Thyroid gland (tissue), 4 donors: ENCODE data around the gene ASF1B. TPM values are rescaled to one million over a fixed set of nuclear protein-coding genes. Genes with fewer than 3 reads are reported as not detected.

ENCODE experiments used
- DNase-seq, 2 donors: peaks; one replicate each; pipeline ENCODE4 v3.0.0-alpha.2; 2019
- H3K27ac ChIP-seq, 3 donors: fragments of 200-600 bp; sonication (generic); 1 replicate in 2 of 3; 2 replicates in 1 of 3; pipeline ENCODE4 v1.5.1; 2016 to 2019; ENCODE audit warnings: mild to moderate bottlenecking in 1 of 3, moderate library complexity in 1 of 3
- H3K27me3 ChIP-seq: fragments of 200-600 bp; sonication (generic); one replicate; pipeline ENCODE4 v1.5.1; 2019
- H3K36me3 ChIP-seq, 2 donors: fragments of 200-600 bp; sonication (generic); one replicate each; pipeline ENCODE4 v1.5.1; 2016 to 2019
- H3K4me1 ChIP-seq, 2 donors: fragments of 200-600 bp; sonication (generic); one replicate each; pipeline ENCODE4 v1.5.1; 2017 to 2019
- H3K4me3 ChIP-seq, 3 donors: fragments of 200-600 bp; sonication (generic); replicated peaks in 1 of 3; 1 replicate in 2 of 3; 2 replicates in 1 of 3; pipeline ENCODE4 v1.5.1; 2016; ENCODE audit warnings: mild to moderate bottlenecking in 1 of 3
- H3K9me3 ChIP-seq: fragments of 200-600 bp; sonication (generic); one replicate; pipeline ENCODE4 v1.5.1; 2017
- CTCF ChIP-seq, 6 experiments: fragments of 200-600 bp in 3 of 6; fragments of 450-650 bp in 3 of 6; sonication (generic) in 3 of 6; IDR thresholded peaks; one replicate each; pipeline ENCODE4 v1.5.1; 2016 to 2019; ENCODE audit warnings: antibody characterized with exemption in 6 of 6, mild to moderate bottlenecking in 2 of 6, inconsistent platforms in 1 of 6, moderate library complexity in 1 of 6
- POLR2A ChIP-seq, 2 donors: fragments of 450-650 bp; IDR thresholded peaks; one replicate each; pipeline ENCODE4 v1.6.1; 2017; ENCODE audit warnings: antibody characterized with exemption in 2 of 2, mild to moderate bottlenecking in 2 of 2, moderate library complexity in 1 of 2
- WGBS, 2 donors: methylation state at CpG; one replicate each; pipeline ENCODE4 v1.1.5; 2017; 5-methylcytosine and 5-hydroxymethylcytosine counted together
- intact Hi-C: fragments of 100-400 bp; cut with DNase I; formaldehyde crosslinking; loops from one replicate; pipeline ENCODE4 v1.15.1; 2023
- total RNA-seq, 4 donors: library from RNA; depleted of rRNA; stranded (reverse); fragments of >200 nt; gene quantifications; one replicate each; pipeline ENCODE4 v1.2.3, GENCODE V29; 2016

The ASF1B gene
- total RNA-seq, 4 donors from 2014 or later: 0.54 to 2.6 (median 0.95) TPM

- WGBS, 2 donors: 76 to 83% methylated on average over 16 to 20 of the region's 20 CpGs
- Histone ChIP-seq H3K9me3 (no peaks in the 10 kb centered on the region), H3K4me1 (no peaks in the 10 kb centered on the region), H3K27ac (no peak overlapping the region), H3K4me3 (no peak overlapping the region), H3K27me3 (no peaks in the 10 kb centered on the region), H3K36me3 (peaks cover 21 to 29% of the 10 kb centered on the region in 2 donors)
- DNase-seq: no peak
- TF ChIP-seq CTCF (IDR thresholded peaks at IDR 0.05): no peak
- no peak for TF ChIP-seq POLR2A (IDR thresholded peaks at IDR 0.05)
- intact Hi-C loops: no loop called here
These were observed 29.8 kb upstream of the ASF1B start for GRCh38 chr19:14165990-14166830.

GRCh38 chr19:14164724-14165493, 28.5 kb upstream of the ASF1B start:
- intact Hi-C loops: no loop called here
- no peaks in the 10 kb centered on the region for H3K9me3 ChIP-seq
- H3K27ac ChIP-seq: no peak overlapping the region
- TF ChIP-seq POLR2A (IDR thresholded peaks at IDR 0.05) (no peak), CTCF (IDR thresholded peaks at IDR 0.05) (no peak)
- H3K4me3 ChIP-seq: no peak overlapping the region
- DNase-seq: no peak
- no peaks in the 10 kb centered on the region for H3K27me3 ChIP-seq
- H3K4me1 ChIP-seq: no peaks in the 10 kb centered on the region
- H3K36me3 ChIP-seq: peaks cover 12 to 16% of the 10 kb centered on the region in 2 donors
- WGBS, 2 donors: 89 to 90% methylated on average over 5 to 14 of the region's 16 CpGs

- intact Hi-C loops: no loop called here
- Histone ChIP-seq H3K4me3 (no peak overlapping the region), H3K4me1 (no peaks in the 10 kb centered on the region), H3K27ac (no peak overlapping the region), H3K9me3 (no peaks in the 10 kb centered on the region), H3K36me3 (peaks cover 12 to 15% of the 10 kb centered on the region in 2 donors), H3K27me3 (no peaks in the 10 kb centered on the region)
- no peak for TF ChIP-seq CTCF (IDR thresholded peaks at IDR 0.05)
- TF ChIP-seq POLR2A (IDR thresholded peaks at IDR 0.05): no peak
- DNase-seq: no peak
- WGBS, 2 donors: 74 to 85% methylated on average over 9 to 10 of the region's 11 CpGs
These were observed 27.7 kb upstream of the ASF1B start for GRCh38 chr19:14164082-14164481.

- no peak for DNase-seq
- intact Hi-C loops: no loop called here
- H3K4me3 ChIP-seq: no peak overlapping the region
- H3K9me3 ChIP-seq: no peaks in the 10 kb centered on the region
- H3K4me1 ChIP-seq: no peaks in the 10 kb centered on the region
- WGBS, 2 donors: 97% methylated on average over 38 of the region's 38 CpGs
- no peak overlapping the region for H3K27ac ChIP-seq
- no peaks in the 10 kb centered on the region for H3K27me3 ChIP-seq
- TF ChIP-seq POLR2A (IDR thresholded peaks at IDR 0.05): no peak
- TF ChIP-seq CTCF (IDR thresholded peaks at IDR 0.05): no peak
- peaks cover 20 to 23% of the 10 kb centered on the region in 2 donors for H3K36me3 ChIP-seq
These were observed 26.5 kb upstream of the ASF1B start for GRCh38 chr19:14162871-14163297.

GRCh38 chr19:14161305-14161704, 24.9 kb upstream of the ASF1B start:
- Histone ChIP-seq H3K36me3 (peaks cover 35 to 37% of the 10 kb centered on the region in 2 donors), H3K27me3 (no peaks in the 10 kb centered on the region), H3K4me3 (no peak overlapping the region), H3K4me1 (no peaks in the 10 kb centered on the region), H3K9me3 (no peaks in the 10 kb centered on the region), H3K27ac (no peak overlapping the region)
- TF ChIP-seq POLR2A (IDR thresholded peaks at IDR 0.05) (no peak), CTCF (IDR thresholded peaks at IDR 0.05) (no peak)
- WGBS, 2 donors: 88% methylated on average over 12 of the region's 19 CpGs; no CpG with 5 or more reads in 1 of the 2 donors
- no peak for DNase-seq
- intact Hi-C loops: no loop called here
